SK-N-SH (cell line): ENCODE measurements around the gene TRH. TPM values are rescaled to one million over a fixed set of nuclear protein-coding genes. Genes with fewer than 3 reads are reported as not detected.

Experiments used
- CTCF ChIA-PET: fragments of 300-600, 350-600 bp; formaldehyde crosslinking; extraction: SDS; loops from one replicate; lab custom pipeline; 2021; lab: Yijun Ruan, JAX
- POLR2A ChIA-PET: fragments of 350-600 bp; sonication (Branson Sonifier 250); formaldehyde crosslinking; extraction: SDS; loops from one replicate; lab custom pipeline; 2020; ENCODE audit warnings: antibody characterized with exemption, inconsistent platforms; lab: Yijun Ruan, JAX
- DNase-seq: peaks from one replicate; pipeline ENCODE4 v3.0.0; 2012
- H2AFZ ChIP-seq: fragments of 200-600 bp; sonication (generic); 2 replicates; pipeline ENCODE4 v1.8.1; 2016; ENCODE audit warnings: antibody characterized with exemption, mild to moderate bottlenecking, low read depth
- H3F3A ChIP-seq: fragments of 200-600 bp; sonication (generic); replicated peaks from 2 replicates; pipeline ENCODE3; 2016; ENCODE audit warnings: antibody characterized with exemption, mild to moderate bottlenecking; ENCODE audit not compliant: insufficient read depth
- H3K27ac ChIP-seq, 2 experiments: fragments of 200-500 bp in 1 of 2; fragments of 200-600 bp in 1 of 2; sonication (Bioruptor generic) in 1 of 2; sonication (generic), shearing (Covaris generic) in 1 of 2; 2 replicates each; pipeline versions ENCODE4 v1.5.1 to v1.6.1; 2014 to 2016; ENCODE audit warnings: low read depth in 2 of 2, inconsistent platforms in 1 of 2, low read length in 1 of 2, mild to moderate bottlenecking in 1 of 2, mixed read lengths in 1 of 2
- H3K27me3 ChIP-seq: fragments of 200-600 bp; sonication (generic), shearing (Covaris generic); 2 replicates; pipeline ENCODE4 v1.6.1; 2016; ENCODE audit warnings: mixed run types; ENCODE audit not compliant: insufficient read depth
- H3K36me3 ChIP-seq, 2 experiments: fragments of 200-500 bp in 1 of 2; fragments of 200-600 bp in 1 of 2; sonication (Bioruptor generic) in 1 of 2; sonication (generic) in 1 of 2; replicated peaks in 1 of 2; 2 replicates each; pipeline versions ENCODE3 to v1.5.1; 2014 to 2016; ENCODE audit warnings: low read length in 1 of 2, mild to moderate bottlenecking in 1 of 2; ENCODE audit not compliant: insufficient read depth in 2 of 2, control insufficient read depth in 1 of 2
- H3K4me1 ChIP-seq, 2 experiments: fragments of 200-500 bp in 1 of 2; fragments of 200-600 bp in 1 of 2; sonication (Bioruptor generic) in 1 of 2; sonication (generic), shearing (Covaris generic) in 1 of 2; 2 replicates each; pipeline versions ENCODE4 v1.5.1 to v1.6.1; 2014 to 2016; ENCODE audit warnings: low read depth in 1 of 2, low read length in 1 of 2, mixed run types in 1 of 2; ENCODE audit not compliant: insufficient read depth in 2 of 2, control insufficient read depth in 1 of 2
- H3K4me2 ChIP-seq: fragments of 200-600 bp; sonication (generic), shearing (Covaris generic); 2 replicates; pipeline ENCODE4 v1.6.1; 2017; ENCODE audit warnings: mixed run types
- H3K4me3 ChIP-seq, 2 experiments: fragments of 200-500 bp in 1 of 2; fragments of 200-600 bp in 1 of 2; sonication (Bioruptor generic) in 1 of 2; sonication (generic), shearing (Covaris generic) in 1 of 2; 2 replicates each; pipeline versions ENCODE4 v1.5.1 to v1.8.1; 2014 to 2016; ENCODE audit warnings: low read depth in 2 of 2, inconsistent platforms in 1 of 2, low read length in 1 of 2, mild to moderate bottlenecking in 1 of 2, mixed read lengths in 1 of 2, moderate library complexity in 1 of 2
- H3K79me2 ChIP-seq: fragments of 200-600 bp; sonication (generic); 2 replicates; pipeline ENCODE4 v1.8.1; 2017; ENCODE audit warnings: mild to moderate bottlenecking; ENCODE audit not compliant: insufficient read depth
- H3K9ac ChIP-seq: fragments of 200-600 bp; sonication (generic); 2 replicates; pipeline ENCODE4 v1.6.1; 2017; ENCODE audit warnings: mixed run types
- H3K9me2 ChIP-seq: fragments of 200-600 bp; sonication (generic); 2 replicates; pipeline ENCODE4 v1.6.1; 2017; ENCODE audit warnings: mixed run types
- H3K9me3 ChIP-seq: fragments of 200-600 bp; sonication (generic); 2 replicates; pipeline ENCODE4 v1.6.1; 2017; ENCODE audit warnings: mixed run types, mild to moderate bottlenecking, moderate library complexity
- H4K20me1 ChIP-seq: fragments of 200-600 bp; sonication (generic); 2 replicates; pipeline ENCODE4 v1.6.1; 2017; ENCODE audit warnings: mild to moderate bottlenecking, mixed run types; ENCODE audit not compliant: insufficient read depth
- CHD2 ChIP-seq: fragments of 150-350 bp; IDR thresholded peaks from 2 replicates; pipeline ENCODE4 v1.6.1; 2018; ENCODE audit warnings: low read length; ENCODE audit not compliant: partially characterized antibody
- CTCF ChIP-seq: fragments of 200-600 bp; sonication (generic); IDR thresholded peaks from 2 replicates; pipeline ENCODE4 v1.6.1; 2017; ENCODE audit warnings: antibody characterized with exemption, mild to moderate bottlenecking, moderate library complexity
- EP300 ChIP-seq, 2 experiments: IDR thresholded peaks; 2 replicates each; pipeline versions ENCODE4 v1.4.0 to v1.6.1; 2012; ENCODE audit warnings: borderline replicate concordance in 1 of 2, low read depth in 1 of 2, low read length in 1 of 2
- FOXJ3 ChIP-seq: sonication (generic); formaldehyde crosslinking; IDR thresholded peaks from 2 replicates; pipeline ENCODE4 v1.5.1; 2020; ENCODE audit warnings: mild to moderate bottlenecking, missing genetic modification reagents
- GATA2 ChIP-seq: sonication (generic); formaldehyde crosslinking; IDR thresholded peaks from 2 replicates; pipeline ENCODE4 v1.5.0; 2020; ENCODE audit warnings: mild to moderate bottlenecking, missing genetic modification reagents
- JUND ChIP-seq: IDR thresholded peaks from 2 replicates; pipeline ENCODE4 v1.4.0; 2012
- MAX ChIP-seq: IDR thresholded peaks from 2 replicates; pipeline ENCODE4 v1.4.0; 2012; ENCODE audit warnings: low read depth
- NFIC ChIP-seq: IDR thresholded peaks from 2 replicates; pipeline ENCODE4 v1.4.0; 2012; ENCODE audit warnings: borderline replicate concordance
- POLR2AphosphoS5 ChIP-seq: IDR thresholded peaks from 2 replicates; pipeline ENCODE4 v1.6.1; 2012; ENCODE audit warnings: low read depth, low read length
- RAD21 ChIP-seq: IDR thresholded peaks from 2 replicates; pipeline ENCODE4 v1.6.1; 2012; ENCODE audit warnings: mild to moderate bottlenecking, low read length
- RCOR1 ChIP-seq: fragments of 150-350 bp; IDR thresholded peaks from 2 replicates; pipeline ENCODE4 v1.6.1; 2017; ENCODE audit warnings: antibody characterized with exemption, low read length
- REST ChIP-seq: IDR thresholded peaks from 2 replicates; pipeline ENCODE4 v1.6.1; 2012; ENCODE audit warnings: mild to moderate bottlenecking, low read depth, low read length, moderate library complexity
- USF1 ChIP-seq: IDR thresholded peaks from 2 replicates; pipeline ENCODE4 v1.4.0; 2012; ENCODE audit warnings: low read depth, borderline replicate concordance
- YY1 ChIP-seq: IDR thresholded peaks from 2 replicates; pipeline ENCODE4 v1.4.0; 2012; ENCODE audit warnings: low read depth, mild to moderate bottlenecking
- WGBS: methylation state at CpG from one replicate; pipeline ENCODE4 v1.1.6; 2017; ENCODE audit warnings: low lambda C conversion rate; 5-methylcytosine and 5-hydroxymethylcytosine counted together
- polyA plus RNA-seq, 3 experiments: library from polyadenylated mRNA; depleted of rRNA; stranded (reverse); fragments of >200 nt; gene quantifications; 2 replicates each; pipeline ENCODE4 v1.2.3, GENCODE V29; 2012

Gene TRH
- polyA plus RNA-seq, 1 of the 3 experiments (the other 2 are of a cell fraction), result not detected

GRCh38 chr3:129975705-129976048 is 1.2 kb downstream of the TRH start:
- 20% methylated on average over 17 of the region's 27 CpGs for whole genome bisulfite sequencing
- H3K4me1 ChIP-seq, result peaks cover 0 to 6% of the 10 kb centered on the region in 2 experiments; a peak in 1 of 4 replicates
- no peak for TF ChIP-seq CTCF
- TF ChIP-seq REST, result no peak
- no peak for TF ChIP-seq CHD2
- TF ChIP-seq YY1, result no peak
- no peak for TF ChIP-seq GATA2 (CRISPR knock-in tag)
- no peak for TF ChIP-seq FOXJ3 (CRISPR knock-in tag)
- no peak for TF ChIP-seq EP300 (IDR thresholded peaks at IDR 0.05; ENCODE audit: borderline replicate concordance in 1 of 2, low read depth in 1 of 2, low read length in 1 of 2)
- TF ChIP-seq POLR2AphosphoS5, result no peak
- no peak for TF ChIP-seq USF1
- no peak for TF ChIP-seq JUND
- no peak for TF ChIP-seq RCOR1
- TF ChIP-seq RAD21, result no peak
- no peak for TF ChIP-seq NFIC
- TF ChIP-seq MAX, result no peak
- no peak overlapping the region for H2AFZ ChIP-seq
- H3F3A ChIP-seq, result no peaks in the 10 kb centered on the region
- no peaks in the 10 kb centered on the region for H3K36me3 ChIP-seq
- peak; percentile 76 for DNase-seq
- H3K79me2 ChIP-seq, result no peaks in the 10 kb centered on the region
- ChIA-PET POLR2A (no interaction called here), CTCF (interaction anchor here (0.9 to 1.5 kb wide), 8 partner anchors 8 to 130 kb away, joined by 3 to 6 read pairs (median 4); no protein-coding TSS in a partner anchor)
- H4K20me1 ChIP-seq, result no peaks in the 10 kb centered on the region
- H3K4me2 ChIP-seq, result no peak overlapping the region
- H3K9me3 ChIP-seq, result no peaks in the 10 kb centered on the region
- no peaks in the 10 kb centered on the region for H3K9me2 ChIP-seq
- peaks cover 64% of the 10 kb centered on the region for H3K27me3 ChIP-seq
- peak overlapping the region in 1 of 2 experiments; percentile 10; a peak in 1 of 4 replicates for H3K4me3 ChIP-seq
- no peak overlapping the region for H3K27ac ChIP-seq
- H3K9ac ChIP-seq, result no peak overlapping the region
